ENCODE data around the gene EVX1.

DNA sequence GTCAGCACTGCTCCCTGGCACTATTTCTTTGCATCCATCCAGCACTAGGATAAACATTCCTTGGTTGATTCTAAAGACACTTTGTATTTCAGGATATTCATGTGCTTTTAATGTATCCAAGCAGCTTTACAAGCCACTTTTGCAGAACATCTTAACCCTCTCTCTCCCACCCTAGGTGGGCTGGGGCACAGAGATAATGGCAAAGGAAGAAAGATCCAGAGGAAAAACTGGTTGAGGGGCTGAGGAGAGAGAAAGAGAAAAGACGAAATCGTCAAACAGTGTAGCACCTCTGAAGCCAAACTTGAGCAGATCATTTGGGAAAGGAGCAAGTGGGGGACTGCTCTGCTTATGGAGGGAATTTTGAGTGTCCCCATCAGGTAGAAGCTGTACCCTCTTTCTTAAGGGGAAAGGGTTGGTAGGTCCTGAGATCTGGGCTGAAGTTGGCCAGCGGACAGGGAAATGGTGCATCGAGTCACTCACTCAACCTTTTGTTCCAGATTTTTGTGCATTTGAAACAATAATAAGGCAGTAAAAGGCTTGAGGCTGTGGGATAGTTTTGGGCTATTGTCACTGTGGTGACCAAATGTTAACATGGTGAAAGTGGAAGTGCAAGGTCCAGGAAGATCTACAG is 38.5 kb upstream of the EVX1 start:
- TF ChIP-seq, protein P1, sequence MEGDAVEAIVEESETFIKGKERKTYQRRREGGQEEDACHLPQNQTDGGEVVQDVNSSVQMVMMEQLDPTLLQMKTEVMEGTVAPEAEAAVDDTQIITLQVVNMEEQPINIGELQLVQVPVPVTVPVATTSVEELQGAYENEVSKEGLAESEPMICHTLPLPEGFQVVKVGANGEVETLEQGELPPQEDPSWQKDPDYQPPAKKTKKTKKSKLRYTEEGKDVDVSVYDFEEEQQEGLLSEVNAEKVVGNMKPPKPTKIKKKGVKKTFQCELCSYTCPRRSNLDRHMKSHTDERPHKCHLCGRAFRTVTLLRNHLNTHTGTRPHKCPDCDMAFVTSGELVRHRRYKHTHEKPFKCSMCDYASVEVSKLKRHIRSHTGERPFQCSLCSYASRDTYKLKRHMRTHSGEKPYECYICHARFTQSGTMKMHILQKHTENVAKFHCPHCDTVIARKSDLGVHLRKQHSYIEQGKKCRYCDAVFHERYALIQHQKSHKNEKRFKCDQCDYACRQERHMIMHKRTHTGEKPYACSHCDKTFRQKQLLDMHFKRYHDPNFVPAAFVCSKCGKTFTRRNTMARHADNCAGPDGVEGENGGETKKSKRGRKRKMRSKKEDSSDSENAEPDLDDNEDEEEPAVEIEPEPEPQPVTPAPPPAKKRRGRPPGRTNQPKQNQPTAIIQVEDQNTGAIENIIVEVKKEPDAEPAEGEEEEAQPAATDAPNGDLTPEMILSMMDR (IDR thresholded peaks at IDR 0.05; ENCODE audit: control extremely low read depth in 1 of 3, insufficient read depth in 1 of 3, low read depth in 1 of 3, low read length in 3 of 3), result no peak
- TF ChIP-seq SP1 (IDR thresholded peaks at IDR 0.05; ENCODE audit: low read depth, low read length) (no peak), POLR2A (IDR thresholded peaks at IDR 0.05; ENCODE audit: control extremely low read depth in 1 of 2, low read depth in 2 of 2, low read length in 2 of 2) (no peak), ZNF274 (IDR thresholded peaks at IDR 0.05; ENCODE audit: borderline replicate concordance, extremely low read depth, low read length) (no peak), POLR2AphosphoS5 (IDR thresholded peaks at IDR 0.05; ENCODE audit: low read depth, low read length) (no peak), SUZ12 (IDR thresholded peaks at IDR 0.05; ENCODE audit: low read length) (no peak)
- TF ChIP-seq, protein P2, sequence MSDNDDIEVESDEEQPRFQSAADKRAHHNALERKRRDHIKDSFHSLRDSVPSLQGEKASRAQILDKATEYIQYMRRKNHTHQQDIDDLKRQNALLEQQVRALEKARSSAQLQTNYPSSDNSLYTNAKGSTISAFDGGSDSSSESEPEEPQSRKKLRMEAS (IDR thresholded peaks at IDR 0.05), result no peak

Data from H1 (cell line).